H54 (cell line): ENCODE data around the gene CC2D2B.
"Not testable (repeated sequence)": the region's sequence is repeated elsewhere in the genome, so short reads cannot be mapped to it uniquely, and the experiment has no call there.

ENCODE experiments used
- DNase-seq: peaks from one replicate; pipeline ENCODE4 v3.0.0; 2011; ENCODE audit warnings: low spot score, mixed read lengths; ENCODE audit not compliant: insufficient read length
- FAIRE-seq: peaks from 3 replicates; lab custom pipeline; 2011; peaks lifted over from hg19 to GRCh38; lab: Jason Lieb, UNC
- POLR2A ChIP-seq: IDR thresholded peaks from 2 replicates; pipeline ENCODE4 v1.6.1; 2011; ENCODE audit warnings: low read depth, mild to moderate bottlenecking, low read length

Gene CC2D2B, protein sequence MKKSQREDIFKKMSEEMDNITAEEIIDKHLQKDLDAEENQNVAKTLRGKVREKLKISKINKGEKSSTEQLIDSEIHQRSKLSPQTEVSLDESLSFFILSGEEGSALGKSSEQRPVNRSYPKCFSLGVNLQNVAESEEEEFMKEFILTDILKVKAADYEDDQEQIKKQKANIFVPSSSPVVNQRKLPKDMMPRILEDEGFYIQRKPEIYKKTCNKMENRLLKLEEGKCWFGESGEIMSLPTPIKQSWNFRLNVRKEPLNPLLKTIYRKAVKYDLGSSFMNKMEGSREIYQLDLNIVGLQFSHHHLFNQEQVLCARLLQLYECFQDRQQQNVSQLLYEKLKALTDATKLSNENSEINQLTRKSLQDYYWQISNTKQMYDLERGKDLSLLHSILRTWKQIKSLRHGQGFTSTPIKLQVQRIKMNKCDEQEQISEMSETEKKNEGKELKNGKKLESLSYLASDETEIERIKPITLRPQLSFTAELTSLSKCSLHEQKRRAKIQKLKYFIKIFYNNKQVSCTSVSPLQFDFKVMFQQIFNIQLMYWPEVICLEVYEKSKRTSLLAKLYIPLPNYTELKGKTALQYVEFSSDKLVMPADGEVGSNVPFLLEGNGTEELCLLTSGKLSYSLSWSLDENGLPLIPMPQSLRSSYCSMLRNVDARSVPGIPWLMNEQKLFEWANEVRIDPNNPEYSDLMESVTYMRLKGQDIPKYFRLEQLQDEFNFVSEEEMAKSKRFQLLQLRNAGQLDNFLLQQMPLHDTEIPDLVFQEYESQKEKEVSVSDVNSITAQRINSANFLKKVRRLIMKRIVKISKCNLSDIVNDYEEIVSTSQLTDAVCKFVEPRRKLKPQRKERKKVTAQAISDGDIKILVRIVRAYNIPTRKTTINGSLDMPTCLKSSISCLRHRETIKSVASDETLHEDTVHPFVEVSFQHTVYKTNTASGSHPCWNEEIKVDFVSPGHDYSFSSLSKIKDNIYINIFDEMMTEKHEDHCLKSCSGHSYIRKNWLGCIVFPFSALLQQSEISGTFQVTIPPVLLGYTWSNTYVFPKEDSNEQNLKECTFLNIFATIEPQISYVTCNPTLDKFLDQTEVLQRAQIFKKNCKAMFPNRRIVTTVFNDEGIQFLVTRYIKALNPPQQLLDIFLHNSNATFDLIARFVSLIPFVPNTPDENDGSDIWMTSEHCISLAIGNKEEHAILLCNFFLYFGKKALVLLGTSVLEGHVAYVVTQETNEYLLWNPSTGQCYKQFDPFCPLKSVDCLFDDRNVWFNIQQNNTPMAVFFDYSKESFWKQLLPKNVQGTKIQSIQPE (N-terminal part only)

DNA sequence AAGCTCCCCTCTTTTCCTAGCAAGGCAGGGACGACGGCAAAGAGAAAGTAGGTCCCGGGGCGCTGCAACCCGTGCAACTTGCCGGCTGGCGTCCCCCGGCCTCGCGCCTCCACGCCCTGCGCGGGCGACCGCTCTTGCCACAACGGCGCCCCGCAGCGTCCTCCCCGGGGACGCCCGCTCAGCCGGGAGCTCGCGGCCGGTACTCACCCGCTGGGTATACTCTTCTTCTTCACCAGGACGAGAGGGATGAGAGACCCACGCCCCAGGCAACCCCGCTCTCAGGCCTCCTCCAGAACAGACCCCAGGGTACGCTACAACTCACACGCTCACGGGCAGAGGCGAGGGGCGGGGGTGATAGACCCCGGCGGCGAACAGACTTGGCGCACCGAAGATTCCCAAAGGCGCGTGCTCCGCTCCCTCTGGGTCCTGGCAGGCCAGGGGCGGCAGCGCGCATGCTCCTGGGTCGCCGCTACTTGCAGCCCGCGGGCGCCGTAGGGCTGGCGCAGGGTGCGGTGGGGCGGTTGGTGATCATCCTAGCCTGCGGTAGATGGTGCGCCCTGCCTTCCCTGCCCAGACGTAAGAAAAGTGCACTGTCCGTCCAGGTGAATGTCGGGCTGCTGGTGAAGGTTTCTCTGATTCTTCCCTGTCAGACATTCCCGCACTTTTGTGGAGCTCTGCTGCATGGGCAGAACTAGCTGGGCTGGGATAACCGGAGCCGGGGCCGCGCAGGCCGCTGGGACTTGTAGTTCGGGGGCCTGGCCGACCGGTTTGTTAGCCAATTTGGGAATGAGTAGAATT, at the start of gene CC2D2B:
Gene CC2D2B, plus strand, starts transcription at position 520 of the 798 bp plus-strand sequence. CDS start 3,349 bp downstream, outside the sequence.
- DNase-seq (peak; percentile 86), FAIRE-seq (no peak)
- peak; percentile 55 for TF ChIP-seq POLR2A

DNA sequence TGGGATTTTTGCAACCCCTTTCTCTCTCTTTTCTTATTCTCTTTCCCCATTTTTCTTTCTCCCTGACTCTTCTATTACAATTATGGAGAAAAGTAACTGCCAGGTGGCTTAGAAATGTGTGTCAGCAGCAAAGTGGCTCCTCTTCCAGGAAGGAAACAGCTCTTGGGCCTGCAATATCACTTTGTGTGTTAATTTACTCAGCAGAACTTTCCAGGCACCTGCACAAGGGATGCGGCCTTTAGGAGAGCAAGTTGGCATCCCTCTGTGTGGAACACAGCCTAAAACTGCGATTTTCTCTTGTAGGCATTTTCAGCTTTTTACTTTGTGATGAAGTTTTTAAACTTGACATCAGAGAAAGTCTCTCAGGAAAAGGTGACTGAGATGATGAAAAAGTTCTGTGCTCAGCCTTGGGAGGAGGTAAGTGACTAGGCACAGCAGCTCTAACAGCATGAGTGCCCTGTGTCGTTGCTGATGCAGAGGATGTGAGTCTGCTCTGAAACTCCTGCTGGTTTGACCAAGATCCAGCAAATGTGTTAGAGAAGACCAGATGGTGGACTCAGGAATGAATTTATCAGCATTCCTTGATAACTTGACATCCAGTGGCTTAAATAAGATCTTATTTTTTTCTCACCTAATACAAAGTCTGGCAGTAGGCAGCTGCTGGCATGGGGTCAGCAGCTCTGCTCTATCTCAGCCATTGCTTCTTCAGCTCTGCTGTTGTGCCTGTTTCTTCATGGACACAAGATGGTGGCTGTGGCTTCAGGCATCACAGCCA, 47.4 kb upstream of the CC2D2B start:
- no peak for FAIRE-seq
- TF ChIP-seq POLR2A: no peak
- no peak for DNase-seq

GRCh38 chr10:95861386-95861785, 46.4 kb upstream of the CC2D2B start:
- FAIRE-seq (no peak), DNase-seq (no peak)
- TF ChIP-seq POLR2A: no peak

GRCh38 chr10:95864906-95865813, 42.6 kb upstream of the CC2D2B start:
- TF ChIP-seq POLR2A: no peak
- peak; percentile 83 for FAIRE-seq
- peak; percentile 55 for DNase-seq

GRCh38 chr10:95865814-95866466, 41.8 kb upstream of the CC2D2B start:
- DNase-seq (no peak), FAIRE-seq (no peak)
- no peak for TF ChIP-seq POLR2A

DNA sequence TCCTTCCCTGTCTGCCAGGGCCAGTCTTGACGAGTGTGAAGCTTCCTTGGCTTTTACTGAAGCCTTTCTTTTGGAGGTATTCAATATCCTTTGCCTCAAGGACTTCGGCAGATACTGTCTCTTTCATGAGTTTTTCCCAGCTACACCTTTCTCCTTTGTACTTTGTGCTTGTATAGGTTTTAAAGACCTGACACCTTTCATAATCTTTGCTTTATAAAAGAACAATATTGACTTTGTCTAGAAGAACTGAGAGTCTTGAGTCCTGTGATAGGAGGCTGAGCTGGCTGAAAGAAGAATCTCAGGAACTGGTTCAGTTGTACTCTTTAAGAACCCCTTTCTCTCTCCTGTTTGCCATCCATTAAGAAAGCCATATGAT, 41.3 kb upstream of the CC2D2B start:
- DNase-seq (no peak), FAIRE-seq (no peak)
- TF ChIP-seq POLR2A: no peak

DNA sequence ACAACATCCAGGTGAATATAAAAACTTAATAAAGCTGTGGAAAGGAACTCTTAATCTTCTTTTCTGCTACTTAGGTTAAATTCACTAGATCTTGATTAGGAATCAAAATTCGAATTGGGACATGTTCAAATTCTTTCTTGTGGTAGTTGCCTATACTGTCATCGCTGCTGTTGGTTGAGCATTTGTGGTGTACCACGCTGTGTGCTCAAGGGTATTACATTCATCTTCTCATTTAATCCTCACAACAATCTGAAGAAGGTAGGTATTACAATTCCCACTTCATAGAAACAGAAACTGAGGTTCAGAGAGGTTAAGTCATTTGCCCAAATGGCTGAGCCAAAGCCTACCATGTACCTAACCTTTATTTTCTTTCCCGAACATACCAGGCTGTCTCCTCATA, 39.9 kb upstream of the CC2D2B start:
- DNase-seq: no peak
- no peak for TF ChIP-seq POLR2A
- no peak for FAIRE-seq

DNA sequence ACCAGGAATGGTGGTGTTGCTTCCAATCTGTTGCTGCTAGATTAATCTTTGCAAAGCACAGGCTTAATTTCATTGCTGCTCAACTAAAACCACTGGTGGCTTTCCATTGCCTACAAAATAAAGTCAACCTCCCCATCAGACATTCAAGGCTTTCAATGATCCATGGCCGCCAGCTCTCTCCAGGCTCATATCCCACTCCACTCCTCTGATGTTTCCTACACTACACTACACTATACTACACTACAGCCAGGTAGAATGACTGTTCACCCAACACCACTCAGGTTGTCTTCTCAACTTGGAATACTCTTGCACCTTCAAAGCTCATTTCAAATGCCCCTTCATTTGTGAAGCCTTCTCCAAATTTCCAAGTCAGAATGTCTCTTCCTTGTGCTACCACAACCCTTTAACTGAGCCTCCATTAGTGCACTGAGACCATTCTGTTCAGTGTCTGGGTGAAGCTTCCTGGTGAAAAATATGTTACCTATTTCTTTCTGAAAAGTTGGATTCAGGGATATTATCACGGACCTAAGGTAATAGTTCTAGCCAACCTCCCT, 35.5 kb upstream of the CC2D2B start:
- no peak for TF ChIP-seq POLR2A
- FAIRE-seq: no peak
- no peak for DNase-seq

GRCh38 chr10:95873139-95873538, 34.6 kb upstream of the CC2D2B start:
- no peak for TF ChIP-seq POLR2A
- DNase-seq: no peak
- FAIRE-seq: no peak

- FAIRE-seq: no peak
- DNase-seq: no peak
- no peak for TF ChIP-seq POLR2A
Observed at GRCh38 chr10:95873651-95874050, 34.1 kb upstream of the CC2D2B start.

GRCh38 chr10:95874783-95875182, 33.0 kb upstream of the CC2D2B start:
- not testable (repeated sequence) for FAIRE-seq

More at GRCh38 chr10:95874783-95875182, 33.0 kb upstream of the CC2D2B start:
- DNase-seq: not testable (repeated sequence)
